Transverse colon (tissue), 4 donors: Measurements from ENCODE around the gene SQSTM1. TPM values are rescaled to one million over a fixed set of nuclear protein-coding genes. Genes with fewer than 3 reads are reported as not detected.

Experiments used
- DNase-seq: peaks from one replicate; pipeline ENCODE4 v3.0.0-alpha.2; 2019
- H3K27ac ChIP-seq, 4 donors: fragments of 200-600 bp; sonication (generic); 2 replicates each; pipeline ENCODE4 v1.5.1; 2016 to 2018; ENCODE audit warnings: inconsistent platforms in 4 of 4
- H3K27me3 ChIP-seq: fragments of 200-600 bp; sonication (generic); 2 replicates; pipeline ENCODE4 v1.5.1; 2017; ENCODE audit warnings: inconsistent platforms
- H3K36me3 ChIP-seq, 4 donors: fragments of 200-600 bp; sonication (generic); 2 replicates each; pipeline ENCODE4 v1.5.1; 2017 to 2019; ENCODE audit warnings: inconsistent platforms in 4 of 4
- H3K4me1 ChIP-seq, 4 donors: fragments of 200-600 bp; sonication (generic); 2 replicates each; pipeline ENCODE4 v1.5.1; 2017 to 2020; ENCODE audit warnings: inconsistent platforms in 4 of 4
- H3K4me3 ChIP-seq, 4 donors: fragments of 200-600 bp; sonication (generic); 1 replicate in 1 of 4; 2 replicates in 3 of 4; pipeline versions ENCODE4 v1.5.1 to v1.6.1; 2017 to 2019; ENCODE audit warnings: inconsistent platforms in 4 of 4
- H3K9me3 ChIP-seq, 2 donors: fragments of 200-600 bp; sonication (generic); 2 replicates each; pipeline ENCODE4 v1.5.1; 2017 to 2019; ENCODE audit warnings: inconsistent platforms in 2 of 2
- EP300 ChIP-seq: sonication (generic); formaldehyde crosslinking; IDR thresholded peaks from one replicate; pipeline ENCODE4 v1.6.1; 2017; ENCODE audit warnings: antibody characterized with exemption, low read depth
- POLR2A ChIP-seq: fragments of 450-650 bp; IDR thresholded peaks from one replicate; pipeline ENCODE4 v1.6.1; 2016; ENCODE audit warnings: antibody characterized with exemption, mild to moderate bottlenecking, moderate library complexity
- POLR2AphosphoS5 ChIP-seq, 3 donors: sonication (generic); formaldehyde crosslinking; IDR thresholded peaks; one replicate each; pipeline ENCODE4 v1.6.1; 2016; ENCODE audit warnings: antibody characterized with exemption in 3 of 3
- WGBS, 2 donors: methylation state at CpG; one replicate each; pipeline ENCODE4 v1.1.5; 2018; ENCODE audit warnings: low coverage in 1 of 2; 5-methylcytosine and 5-hydroxymethylcytosine counted together
- in situ Hi-C, 4 donors: fragments of 200-750 bp; cut with MboI; loops; one replicate each; pipeline versions ENCODE4 v1.15.0 to v1.15.1; 2017; ENCODE audit warnings: low sequenced_read_pairs in 3 of 4, low pct_ligation_motif_present in 1 of 4, low pct_unique_long_range_greater_than_20kb in 1 of 4
- intact Hi-C: fragments of 100-400 bp; cut with DNase I; formaldehyde crosslinking; loops from one replicate; pipeline ENCODE4 v1.15.1; 2023; ENCODE audit warnings: low total_unique reads
- total RNA-seq, 4 donors: library from RNA; depleted of rRNA; stranded (reverse); fragments of >200 nt; gene quantifications; one replicate each; pipeline ENCODE4 v1.1.0, GENCODE V29; 2016
- TF ChIP-seq, protein P1 (sequence below), 5 experiments: fragments of 200-600 bp in 3 of 5; fragments of 450-650 bp in 2 of 5; sonication (generic) in 3 of 5; IDR thresholded peaks; 1 replicate in 2 of 5; 2 replicates in 3 of 5; pipeline ENCODE4 v1.5.1; 2016 to 2017; ENCODE audit warnings: antibody characterized with exemption in 5 of 5, inconsistent platforms in 3 of 5, mild to moderate bottlenecking in 2 of 5, moderate library complexity in 1 of 5

SQSTM1 gene
- total RNA-seq, 4 donors from 2014 or later: 250 to 620 (median 432) TPM

DNA sequence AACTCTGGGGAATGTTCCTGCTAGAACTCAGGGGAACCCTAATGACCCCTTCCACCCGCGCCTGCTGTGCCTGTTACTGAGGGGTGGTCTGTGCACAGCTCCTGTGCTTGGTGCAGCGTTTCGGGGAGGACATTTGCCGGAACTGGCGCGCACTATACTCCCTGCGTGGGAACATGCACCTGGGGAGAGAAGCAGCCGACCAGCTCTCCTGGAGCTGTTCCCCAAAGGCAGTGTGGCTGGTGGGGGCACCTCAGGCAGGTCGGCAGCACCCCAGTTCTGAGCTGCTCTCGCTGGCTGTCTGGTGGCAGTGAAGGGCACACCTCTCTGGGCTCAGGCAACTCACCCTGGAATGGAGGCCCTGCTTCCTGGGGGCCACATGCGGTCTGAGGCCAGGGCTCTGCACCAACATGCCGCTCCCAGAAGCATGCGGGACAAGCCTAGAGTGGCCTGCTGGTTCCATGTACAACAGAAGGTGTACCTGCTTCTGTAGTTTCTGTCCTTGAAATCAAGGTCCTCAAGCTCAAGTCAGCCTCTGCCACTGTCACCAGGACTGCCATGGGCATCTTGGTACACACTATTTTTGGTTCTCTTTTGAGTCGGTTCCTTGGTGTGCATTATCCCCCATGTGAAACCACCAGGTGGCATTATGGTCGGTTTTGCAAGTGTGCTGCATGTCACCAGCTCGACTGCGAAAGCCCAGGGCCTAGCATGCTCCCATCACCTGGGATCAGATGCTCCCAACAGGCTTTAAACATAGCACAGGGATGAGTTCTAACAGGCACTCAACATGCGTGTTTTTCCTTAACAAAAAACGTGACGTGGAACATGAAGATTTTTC is 45.8 kb downstream of the SQSTM1 start:
- Histone ChIP-seq H3K9me3 (no peaks in the 10 kb centered on the region), H3K36me3 (peaks cover 0 to 17% (median 12%) of the 10 kb centered on the region in 4 donors), H3K4me1 (peaks cover 0 to 5% (median 2%) of the 10 kb centered on the region in 4 donors), H3K27ac (no peak overlapping the region), H3K27me3 (no peaks in the 10 kb centered on the region), H3K4me3 (no peak overlapping the region)
- no peak for TF ChIP-seq EP300
- TF ChIP-seq POLR2A: no peak
- TF ChIP-seq, protein P1, sequence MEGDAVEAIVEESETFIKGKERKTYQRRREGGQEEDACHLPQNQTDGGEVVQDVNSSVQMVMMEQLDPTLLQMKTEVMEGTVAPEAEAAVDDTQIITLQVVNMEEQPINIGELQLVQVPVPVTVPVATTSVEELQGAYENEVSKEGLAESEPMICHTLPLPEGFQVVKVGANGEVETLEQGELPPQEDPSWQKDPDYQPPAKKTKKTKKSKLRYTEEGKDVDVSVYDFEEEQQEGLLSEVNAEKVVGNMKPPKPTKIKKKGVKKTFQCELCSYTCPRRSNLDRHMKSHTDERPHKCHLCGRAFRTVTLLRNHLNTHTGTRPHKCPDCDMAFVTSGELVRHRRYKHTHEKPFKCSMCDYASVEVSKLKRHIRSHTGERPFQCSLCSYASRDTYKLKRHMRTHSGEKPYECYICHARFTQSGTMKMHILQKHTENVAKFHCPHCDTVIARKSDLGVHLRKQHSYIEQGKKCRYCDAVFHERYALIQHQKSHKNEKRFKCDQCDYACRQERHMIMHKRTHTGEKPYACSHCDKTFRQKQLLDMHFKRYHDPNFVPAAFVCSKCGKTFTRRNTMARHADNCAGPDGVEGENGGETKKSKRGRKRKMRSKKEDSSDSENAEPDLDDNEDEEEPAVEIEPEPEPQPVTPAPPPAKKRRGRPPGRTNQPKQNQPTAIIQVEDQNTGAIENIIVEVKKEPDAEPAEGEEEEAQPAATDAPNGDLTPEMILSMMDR (IDR thresholded peaks at IDR 0.05): no peak
- TF ChIP-seq POLR2AphosphoS5 (IDR thresholded peaks at IDR 0.05): no peak
- intact Hi-C loops: no loop called here
- DNase-seq: no peak
- 61 to 86% methylated on average over 7 to 21 of the region's 21 CpGs for WGBS, 2 donors
- in situ Hi-C loops: no loop called here

DNA sequence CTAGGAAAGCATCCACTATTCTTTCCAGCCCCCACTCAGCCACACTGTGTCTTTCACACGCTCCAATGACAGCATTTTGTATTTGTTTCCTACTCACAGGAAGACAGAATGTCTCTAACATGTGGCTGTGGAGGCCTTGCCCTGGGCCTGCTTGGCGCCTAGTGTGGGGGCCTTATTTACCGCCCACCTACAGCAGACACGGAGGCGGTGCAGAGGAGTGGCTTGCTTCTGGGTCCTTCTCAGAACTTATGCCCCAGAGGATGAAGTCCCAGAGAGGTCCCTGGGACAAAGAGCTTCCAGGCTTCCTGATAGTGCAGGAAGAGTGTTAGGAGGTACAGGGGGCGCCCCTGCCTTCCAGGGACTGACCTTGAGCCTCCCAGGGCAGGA is 46.4 kb downstream of the SQSTM1 start:
- H3K4me3 ChIP-seq: no peak overlapping the region
- no peak overlapping the region for H3K27ac ChIP-seq
- in situ Hi-C loops (no loop called here), intact Hi-C loops (no loop called here)
- H3K36me3 ChIP-seq: peaks cover 0 to 17% (median 12%) of the 10 kb centered on the region in 4 donors
- no peak for DNase-seq
- peaks cover 0 to 5% (median 2%) of the 10 kb centered on the region in 4 donors for H3K4me1 ChIP-seq
- WGBS, 2 donors: 96% methylated on average over 6 of the region's 6 CpGs; no CpG with 5 or more reads in 1 of the 2 donors
- TF ChIP-seq POLR2A (no peak), POLR2AphosphoS5 (IDR thresholded peaks at IDR 0.05) (no peak), EP300 (no peak)
- TF ChIP-seq, protein P1 (IDR thresholded peaks at IDR 0.05): no peak
- H3K27me3 ChIP-seq: no peaks in the 10 kb centered on the region
- H3K9me3 ChIP-seq: no peaks in the 10 kb centered on the region

DNA sequence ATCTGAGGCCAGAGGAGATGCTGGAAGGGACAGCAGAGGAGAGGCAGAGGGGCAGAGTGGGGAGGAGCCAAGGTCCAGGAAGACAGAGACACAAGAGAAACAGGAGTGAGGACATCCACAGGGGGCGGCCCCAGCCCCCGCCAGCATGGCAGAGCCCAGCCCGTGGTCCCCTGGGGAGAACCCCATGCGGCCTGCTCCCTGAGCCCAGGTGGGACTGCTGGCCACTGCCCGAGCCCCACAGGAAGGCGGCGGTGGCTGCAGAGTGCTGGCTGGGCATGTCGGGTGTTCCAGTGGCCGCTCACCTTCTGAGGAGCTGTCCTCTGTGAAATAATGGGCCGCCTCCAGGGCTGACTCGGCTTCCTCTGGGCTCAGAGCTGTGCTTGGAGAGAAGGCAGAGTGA is 46.8 kb downstream of the SQSTM1 start:
- intact Hi-C loops: no loop called here
- no peak for TF ChIP-seq POLR2A
- TF ChIP-seq POLR2AphosphoS5 (IDR thresholded peaks at IDR 0.05): no peak
- TF ChIP-seq, protein P1 (IDR thresholded peaks at IDR 0.05): no peak
- no peak for TF ChIP-seq EP300
- DNase-seq: no peak
- H3K27ac ChIP-seq: no peak overlapping the region
- in situ Hi-C loops: no loop called here
- 93% methylated on average over 11 of the region's 11 CpGs; no CpG with 5 or more reads in 1 of the 2 donors for WGBS, 2 donors
- peaks cover 0 to 5% (median 2%) of the 10 kb centered on the region in 4 donors for H3K4me1 ChIP-seq
- H3K4me3 ChIP-seq: no peak overlapping the region
- H3K36me3 ChIP-seq: peaks cover 0 to 20% (median 14%) of the 10 kb centered on the region in 4 donors
- H3K27me3 ChIP-seq: no peaks in the 10 kb centered on the region
- no peaks in the 10 kb centered on the region for H3K9me3 ChIP-seq

DNA sequence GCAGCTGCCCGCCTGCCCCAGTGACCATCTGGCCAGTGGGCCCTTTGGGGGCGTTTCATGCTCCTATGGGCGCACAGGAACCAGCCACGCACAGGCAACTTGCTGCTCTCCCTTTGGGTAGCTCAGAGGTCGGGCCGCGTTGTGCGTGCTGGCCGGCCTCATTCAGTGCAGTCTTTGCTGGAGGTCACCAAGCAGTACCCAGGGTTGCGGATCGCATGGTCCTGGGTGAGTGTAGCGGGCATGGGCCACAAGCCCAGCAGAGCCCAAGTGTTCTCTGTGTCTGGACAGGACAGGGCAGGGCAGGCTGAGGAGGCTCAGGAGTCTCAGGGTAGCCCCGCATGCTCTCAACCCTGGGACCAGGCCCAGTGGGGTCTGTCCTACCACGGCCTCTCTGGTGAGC is 47.8 kb downstream of the SQSTM1 start:
- intact Hi-C loops (no loop called here), in situ Hi-C loops (no loop called here)
- DNase-seq: no peak
- H3K9me3 ChIP-seq: no peaks in the 10 kb centered on the region
- H3K27me3 ChIP-seq: no peaks in the 10 kb centered on the region
- H3K27ac ChIP-seq: no peak overlapping the region
- peaks cover 0 to 28% (median 13%) of the 10 kb centered on the region in 4 donors for H3K36me3 ChIP-seq
- TF ChIP-seq, protein P1 (IDR thresholded peaks at IDR 0.05): no peak
- TF ChIP-seq POLR2AphosphoS5 (IDR thresholded peaks at IDR 0.05) (no peak), EP300 (no peak), POLR2A (no peak)
- peaks cover 0 to 5% (median 2%) of the 10 kb centered on the region in 4 donors for H3K4me1 ChIP-seq
- no peak overlapping the region for H3K4me3 ChIP-seq
- WGBS, 2 donors: 96% methylated on average over 14 of the region's 14 CpGs; no CpG with 5 or more reads in 1 of the 2 donors
